Astrocyte of the hippocampus (primary cell): ENCODE measurements around the gene SECISBP2L.

Source experiments
- DNase-seq: peaks from one replicate; pipeline ENCODE4 v3.0.0; 2011; ENCODE audit warnings: low read depth, low spot score

The SECISBP2L gene

GRCh38 chr15:48966595-48967301 is 79.5 kb downstream of the SECISBP2L start:
- DNase-seq, result peak; percentile 61

- peak; percentile 40 for DNase-seq
Measured at GRCh38 chr15:48965972-48966371, 80.3 kb downstream of the SECISBP2L start.

- no peak for DNase-seq
Measured at GRCh38 chr15:48964898-48965297, 81.3 kb downstream of the SECISBP2L start.

- peak; percentile 85 for DNase-seq
Measured at GRCh38 chr15:48963524-48964113, 82.6 kb downstream of the SECISBP2L start, which contains the start of gene SHC4. Gene SHC4 (minus strand): TSS chr15:48963919. CDS start chr15:48963015, 904 bp downstream.

DNA sequence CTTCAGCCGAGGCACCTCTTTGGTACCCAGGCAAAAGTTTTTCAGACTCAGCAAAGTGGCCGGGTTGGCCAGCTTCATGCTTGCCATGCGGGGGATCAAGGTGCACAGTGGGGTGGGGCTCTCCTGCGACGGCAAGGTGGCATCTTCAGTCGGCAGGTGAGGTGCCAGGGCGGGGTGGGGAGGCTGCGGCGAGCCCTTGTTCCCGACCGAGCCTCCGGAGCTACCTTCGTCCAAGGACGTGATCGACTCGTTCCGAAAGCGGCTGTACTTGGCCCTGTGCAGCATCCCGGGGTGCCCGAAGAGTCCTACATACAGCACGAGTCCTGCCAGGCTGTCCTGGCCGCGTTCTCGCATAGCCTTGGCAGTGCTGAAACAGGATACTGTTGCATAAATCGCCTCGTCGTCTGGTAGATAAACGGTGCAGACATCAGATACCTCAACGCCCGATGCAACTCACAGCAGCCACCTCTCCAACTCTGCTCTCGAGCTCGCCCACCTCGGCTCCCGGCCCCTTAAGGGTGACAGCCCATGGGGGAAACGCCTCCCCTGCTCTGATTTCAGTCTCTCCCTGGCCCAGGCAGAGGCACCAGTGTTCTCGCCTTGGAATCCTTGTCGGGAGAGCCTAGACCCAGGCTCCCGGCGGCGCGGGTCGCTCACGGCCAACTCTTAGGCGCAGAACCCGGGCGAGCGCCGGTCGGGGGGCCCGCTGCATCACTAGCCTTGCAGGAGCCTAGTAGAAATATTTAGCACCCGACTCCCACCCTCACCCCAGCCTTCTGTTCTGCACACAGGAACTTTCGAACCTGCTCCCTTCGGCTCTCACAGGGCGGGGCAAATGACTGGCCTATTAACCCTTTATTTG is 83.4 kb downstream of the SECISBP2L start:
- DNase-seq, result peak; percentile 70

DNA sequence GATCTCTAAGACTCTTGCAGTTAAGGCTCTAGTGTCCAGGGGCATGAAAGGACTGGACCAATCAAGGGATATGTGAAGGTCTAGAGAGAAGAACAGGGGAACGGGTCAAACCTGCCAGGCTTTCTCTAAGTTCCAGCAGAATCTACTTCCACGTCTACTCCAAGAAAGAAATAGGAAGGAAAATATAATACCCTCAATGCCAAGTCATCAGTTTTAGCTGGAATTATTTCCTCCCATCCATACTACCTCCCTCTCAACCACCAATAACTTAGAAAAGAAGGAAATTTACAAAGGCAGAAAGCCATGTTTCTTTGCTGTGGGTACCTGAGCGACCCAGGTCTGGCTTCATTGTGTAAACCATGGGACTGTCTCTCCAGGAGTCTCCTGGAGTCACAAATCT is 90.3 kb downstream of the SECISBP2L start:
- no peak for DNase-seq

- no peak for DNase-seq
Measured at GRCh38 chr15:48955370-48955769, 90.9 kb downstream of the SECISBP2L start.

DNA sequence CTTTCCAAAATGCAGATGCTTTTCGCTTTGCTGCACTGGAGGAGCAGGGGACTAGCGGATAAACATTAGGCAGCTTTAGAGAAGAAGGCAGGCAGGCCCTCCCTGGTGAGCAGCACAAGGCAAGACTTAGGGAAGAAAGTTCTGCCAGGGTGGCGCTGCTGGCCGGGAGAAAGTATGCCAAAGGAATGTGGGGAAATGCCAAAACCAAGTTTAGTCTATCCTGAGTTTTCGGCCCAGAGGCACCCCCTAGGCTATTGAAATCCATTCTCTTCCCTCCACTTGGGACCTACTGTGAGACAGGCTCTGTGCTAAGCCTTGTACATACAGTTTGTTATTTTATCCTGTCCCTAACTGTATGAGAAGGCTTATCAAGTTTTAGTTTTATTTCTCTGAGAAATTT is 91.7 kb downstream of the SECISBP2L start:
- peak; percentile 80 for DNase-seq

DNA sequence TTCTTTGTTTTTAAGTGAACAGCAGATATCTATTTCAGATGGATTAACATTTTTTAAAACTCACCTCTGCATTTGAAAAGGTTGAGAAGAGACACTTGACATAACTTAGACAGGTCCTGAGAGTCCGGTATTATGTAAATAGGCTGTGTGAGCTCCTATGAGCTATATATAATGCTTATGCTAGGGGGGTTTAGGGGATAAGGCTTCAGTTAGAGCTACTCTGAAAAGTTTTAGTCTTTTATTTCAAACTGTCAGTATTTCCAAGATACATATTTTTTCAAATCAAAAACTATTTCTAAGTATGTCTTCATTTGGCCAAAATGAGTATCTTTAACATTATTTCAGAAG is 99.4 kb downstream of the SECISBP2L start:
- no peak for DNase-seq

- DNase-seq, result peak; percentile 57
Measured at GRCh38 chr15:48946074-48946839, 100.0 kb downstream of the SECISBP2L start.

GRCh38 chr15:48945386-48945785 is 100.9 kb downstream of the SECISBP2L start:
- no peak for DNase-seq

GRCh38 chr15:48941904-48942303 is 104.3 kb downstream of the SECISBP2L start:
- DNase-seq, result no peak

- DNase-seq, result peak; percentile 88
Measured at GRCh38 chr15:48940508-48940907, 105.7 kb downstream of the SECISBP2L start.

- peak; percentile 89 for DNase-seq
Measured at GRCh38 chr15:48939648-48940047, 106.6 kb downstream of the SECISBP2L start.
